Transverse colon (tissue), 4 donors: Measurements from ENCODE around the gene SEMA4D. TPM values are rescaled to one million over a fixed set of nuclear protein-coding genes. Genes with fewer than 3 reads are reported as not detected.

ENCODE experiments used
- DNase-seq: peaks from one replicate; pipeline ENCODE4 v3.0.0-alpha.2; 2019
- H3K27ac ChIP-seq, 4 donors: fragments of 200-600 bp; sonication (generic); 2 replicates each; pipeline ENCODE4 v1.5.1; 2016 to 2018; ENCODE audit warnings: inconsistent platforms in 4 of 4
- H3K27me3 ChIP-seq: fragments of 200-600 bp; sonication (generic); 2 replicates; pipeline ENCODE4 v1.5.1; 2017; ENCODE audit warnings: inconsistent platforms
- H3K36me3 ChIP-seq, 4 donors: fragments of 200-600 bp; sonication (generic); 2 replicates each; pipeline ENCODE4 v1.5.1; 2017 to 2019; ENCODE audit warnings: inconsistent platforms in 4 of 4
- H3K4me1 ChIP-seq, 4 donors: fragments of 200-600 bp; sonication (generic); 2 replicates each; pipeline ENCODE4 v1.5.1; 2017 to 2020; ENCODE audit warnings: inconsistent platforms in 4 of 4
- H3K4me3 ChIP-seq, 4 donors: fragments of 200-600 bp; sonication (generic); 1 replicate in 1 of 4; 2 replicates in 3 of 4; pipeline versions ENCODE4 v1.5.1 to v1.6.1; 2017 to 2019; ENCODE audit warnings: inconsistent platforms in 4 of 4
- H3K9me3 ChIP-seq, 2 donors: fragments of 200-600 bp; sonication (generic); 2 replicates each; pipeline ENCODE4 v1.5.1; 2017 to 2019; ENCODE audit warnings: inconsistent platforms in 2 of 2
- CTCF ChIP-seq, 5 experiments: fragments of 200-600 bp in 3 of 5; fragments of 450-650 bp in 2 of 5; sonication (generic) in 3 of 5; IDR thresholded peaks; 1 replicate in 2 of 5; 2 replicates in 3 of 5; pipeline ENCODE4 v1.5.1; 2016 to 2017; ENCODE audit warnings: antibody characterized with exemption in 5 of 5, inconsistent platforms in 3 of 5, mild to moderate bottlenecking in 2 of 5, moderate library complexity in 1 of 5
- EP300 ChIP-seq: sonication (generic); formaldehyde crosslinking; IDR thresholded peaks from one replicate; pipeline ENCODE4 v1.6.1; 2017; ENCODE audit warnings: antibody characterized with exemption, low read depth
- POLR2A ChIP-seq: fragments of 450-650 bp; IDR thresholded peaks from one replicate; pipeline ENCODE4 v1.6.1; 2016; ENCODE audit warnings: antibody characterized with exemption, mild to moderate bottlenecking, moderate library complexity
- POLR2AphosphoS5 ChIP-seq, 3 donors: sonication (generic); formaldehyde crosslinking; IDR thresholded peaks; one replicate each; pipeline ENCODE4 v1.6.1; 2016; ENCODE audit warnings: antibody characterized with exemption in 3 of 3
- WGBS, 2 donors: methylation state at CpG; one replicate each; pipeline ENCODE4 v1.1.5; 2018; ENCODE audit warnings: low coverage in 1 of 2; 5-methylcytosine and 5-hydroxymethylcytosine counted together
- in situ Hi-C, 4 donors: fragments of 200-750 bp; cut with MboI; loops; one replicate each; pipeline versions ENCODE4 v1.15.0 to v1.15.1; 2017; ENCODE audit warnings: low sequenced_read_pairs in 3 of 4, low pct_ligation_motif_present in 1 of 4, low pct_unique_long_range_greater_than_20kb in 1 of 4
- intact Hi-C: fragments of 100-400 bp; cut with DNase I; formaldehyde crosslinking; loops from one replicate; pipeline ENCODE4 v1.15.1; 2023; ENCODE audit warnings: low total_unique reads
- total RNA-seq, 4 donors: library from RNA; depleted of rRNA; stranded (reverse); fragments of >200 nt; gene quantifications; one replicate each; pipeline ENCODE4 v1.1.0, GENCODE V29; 2016

Gene SEMA4D
- total RNA-seq, 4 donors from 2014 or later: 8.7 to 29.1 (median 14.5) TPM

GRCh38 chr9:89379031-89379430 is 118.9 kb downstream of the SEMA4D start:
- H3K4me3 ChIP-seq: no peak overlapping the region
- no peak for DNase-seq
- no peaks in the 10 kb centered on the region for H3K27me3 ChIP-seq
- in situ Hi-C loops (no loop called here), intact Hi-C loops (no loop called here)
- no peaks in the 10 kb centered on the region for H3K9me3 ChIP-seq
- no peaks in the 10 kb centered on the region for H3K36me3 ChIP-seq
- WGBS, 2 donors: 96 to 100% methylated on average over 5 to 14 of the region's 14 CpGs
- TF ChIP-seq POLR2AphosphoS5 (IDR thresholded peaks at IDR 0.05) (no peak), POLR2A (no peak), CTCF (IDR thresholded peaks at IDR 0.05) (no peak), EP300 (no peak)
- H3K27ac ChIP-seq: no peak overlapping the region
- H3K4me1 ChIP-seq: peaks cover 0 to 8% (median 0%) of the 10 kb centered on the region in 4 donors

GRCh38 chr9:89378541-89378940 is 119.4 kb downstream of the SEMA4D start:
- 92% methylated on average over 21 of the region's 21 CpGs; no CpG with 5 or more reads in 1 of the 2 donors for WGBS, 2 donors
- Histone ChIP-seq H3K27ac (no peak overlapping the region), H3K36me3 (no peaks in the 10 kb centered on the region), H3K4me1 (peaks cover 0 to 8% (median 0%) of the 10 kb centered on the region in 4 donors), H3K27me3 (no peaks in the 10 kb centered on the region), H3K4me3 (no peak overlapping the region), H3K9me3 (no peaks in the 10 kb centered on the region)
- TF ChIP-seq EP300 (no peak), CTCF (IDR thresholded peaks at IDR 0.05) (no peak)
- intact Hi-C loops: no loop called here
- in situ Hi-C loops: no loop called here
- DNase-seq: no peak

- Histone ChIP-seq H3K27ac (peak overlapping the region in 1 of 4 donors; percentile 45), H3K4me3 (no peak overlapping the region), H3K27me3 (no peaks in the 10 kb centered on the region), H3K36me3 (no peaks in the 10 kb centered on the region), H3K4me1 (peaks cover 0 to 8% (median 0%) of the 10 kb centered on the region in 4 donors), H3K9me3 (no peaks in the 10 kb centered on the region)
- 86 to 97% methylated on average over 6 to 12 of the region's 12 CpGs for WGBS, 2 donors
- intact Hi-C loops: no loop called here
- DNase-seq: no peak
- TF ChIP-seq POLR2A (no peak), POLR2AphosphoS5 (IDR thresholded peaks at IDR 0.05) (no peak), EP300 (no peak), CTCF (IDR thresholded peaks at IDR 0.05) (no peak)
- in situ Hi-C loops: no loop called here
Measured at GRCh38 chr9:89377411-89377810, 120.5 kb downstream of the SEMA4D start.

GRCh38 chr9:89376741-89377351 is 121.1 kb downstream of the SEMA4D start:
- Histone ChIP-seq H3K27ac (peak overlapping the region in 1 of 4 donors; percentile 45), H3K4me3 (no peak overlapping the region), H3K9me3 (no peaks in the 10 kb centered on the region), H3K27me3 (no peaks in the 10 kb centered on the region), H3K4me1 (peaks cover 0 to 8% (median 0%) of the 10 kb centered on the region in 4 donors), H3K36me3 (no peaks in the 10 kb centered on the region)
- 87 to 93% methylated on average over 7 to 17 of the region's 17 CpGs for WGBS, 2 donors
- TF ChIP-seq CTCF (IDR thresholded peaks at IDR 0.05) (no peak), EP300 (no peak), POLR2AphosphoS5 (IDR thresholded peaks at IDR 0.05) (no peak), POLR2A (no peak)
- in situ Hi-C loops: no loop called here
- intact Hi-C loops: no loop called here
- DNase-seq: no peak
